H1 (cell line): Measurements from ENCODE around the gene NDUFA3. TPM values are rescaled to one million over a fixed set of nuclear protein-coding genes. Genes with fewer than 3 reads are reported as not detected.

ENCODE experiments used
- CTCF ChIA-PET: fragments of 300-600 bp; sonication (Branson Sonifier 250); formaldehyde crosslinking; loops from one replicate; lab custom pipeline; 2021; ENCODE audit not compliant: partially characterized antibody; lab: Charles Lee
- POLR2A ChIA-PET: fragments of 300-600 bp; sonication (Branson Sonifier 250); formaldehyde crosslinking; loops from one replicate; lab custom pipeline; 2021; ENCODE audit warnings: inconsistent platforms; ENCODE audit not compliant: partially characterized antibody; lab: Charles Lee
- DNase-seq, 2 experiments: peaks; one replicate each; pipeline versions ENCODE4 v3.0.0 to v3.0.0-alpha.2; 2010 to 2022; ENCODE audit warnings: low spot score in 2 of 2, low read depth in 1 of 2, mixed read lengths in 1 of 2
- FAIRE-seq: peaks from 2 replicates; lab custom pipeline; 2011; peaks lifted over from hg19 to GRCh38; lab: Jason Lieb, UNC
- H2AFZ ChIP-seq: 2 replicates; pipeline ENCODE4 v1.8.1; 2012; ENCODE audit warnings: low read length, inconsistent platforms
- H2AK5ac ChIP-seq: 2 replicates; pipeline ENCODE4 v1.6.1; 2013; ENCODE audit warnings: low read depth, low read length
- H2BK120ac ChIP-seq: replicated peaks from 2 replicates; pipeline ENCODE3; 2013; ENCODE audit warnings: low read depth, low read length, inconsistent platforms
- H2BK12ac ChIP-seq: 2 replicates; pipeline ENCODE4 v1.6.1; 2013; ENCODE audit warnings: low read depth, low read length
- H2BK15ac ChIP-seq: 2 replicates; pipeline ENCODE4 v1.6.1; 2013; ENCODE audit warnings: low read length
- H2BK20ac ChIP-seq: 2 replicates; pipeline ENCODE4 v1.6.1; 2013; ENCODE audit warnings: low read length
- H2BK5ac ChIP-seq: 2 replicates; pipeline ENCODE4 v1.6.1; 2013; ENCODE audit warnings: low read depth, low read length
- H3K14ac ChIP-seq: 2 replicates; pipeline ENCODE4 v1.6.1; 2013; ENCODE audit warnings: inconsistent platforms; ENCODE audit not compliant: insufficient read length
- H3K18ac ChIP-seq: 2 replicates; pipeline ENCODE4 v1.6.1; 2013; ENCODE audit warnings: low read length; ENCODE audit errors: extremely low read depth
- H3K23ac ChIP-seq: 2 replicates; pipeline ENCODE4 v1.6.1; 2013; ENCODE audit warnings: inconsistent platforms; ENCODE audit not compliant: insufficient read length
- H3K23me2 ChIP-seq: 2 replicates; pipeline ENCODE4 v1.6.1; 2013; ENCODE audit warnings: low read depth, low read length
- H3K27ac ChIP-seq: 2 replicates; pipeline ENCODE4 v1.6.1; 2011; ENCODE audit warnings: low read depth, low read length, inconsistent platforms
- H3K27me3 ChIP-seq, 4 experiments: replicated peaks in 1 of 4; 1 replicate in 1 of 4; 2 replicates in 3 of 4; pipeline versions ENCODE4 v1.6.1 to v1.8.1; 2011 to 2013; ENCODE audit warnings: low read length in 3 of 4, mild to moderate bottlenecking in 3 of 4, inconsistent platforms in 2 of 4, mixed read lengths in 2 of 4, moderate library complexity in 1 of 4; ENCODE audit not compliant: control insufficient read depth in 3 of 4, insufficient read depth in 3 of 4; ENCODE audit errors: extremely low read depth in 1 of 4
- H3K36me3 ChIP-seq, 4 experiments: 2 replicates each; pipeline versions ENCODE4 v1.6.1 to v1.8.1; 2011 to 2013; ENCODE audit warnings: mild to moderate bottlenecking in 4 of 4, low read length in 3 of 4, moderate library complexity in 2 of 4, control low read depth in 1 of 4, inconsistent platforms in 1 of 4; ENCODE audit not compliant: insufficient read depth in 4 of 4, control insufficient read depth in 2 of 4
- H3K4ac ChIP-seq: replicated peaks from 2 replicates; pipeline ENCODE3; 2013; ENCODE audit warnings: low read length, low read depth, mixed read lengths, inconsistent platforms; ENCODE audit not compliant: insufficient read length
- H3K4me1 ChIP-seq, 4 experiments: replicated peaks in 1 of 4; 1 replicate in 1 of 4; 2 replicates in 3 of 4; pipeline versions ENCODE4 v1.6.1 to v1.8.1; 2011 to 2013; ENCODE audit warnings: low read length in 3 of 4, inconsistent platforms in 2 of 4, mixed read lengths in 1 of 4; ENCODE audit not compliant: insufficient read depth in 4 of 4, control insufficient read depth in 3 of 4
- H3K4me2 ChIP-seq, 2 experiments: 2 replicates each; pipeline versions ENCODE4 v1.6.1 to v1.8.1; 2011 to 2013; ENCODE audit warnings: low read depth in 2 of 2, low read length in 2 of 2, control low read depth in 1 of 2, inconsistent platforms in 1 of 2, mild to moderate bottlenecking in 1 of 2; ENCODE audit not compliant: insufficient read depth in 1 of 2
- H3K4me3 ChIP-seq, 4 experiments: fragments of 200-600, 300-600 bp in 1 of 4; sonication (generic), shearing (Covaris generic), sonication (Bioruptor Twin) in 1 of 4; 2 replicates each; pipeline versions ENCODE4 v1.5.1 to v1.8.1; 2011 to 2016; ENCODE audit warnings: low read length in 4 of 4, low read depth in 3 of 4, control low read depth in 2 of 4, inconsistent platforms in 2 of 4, mild to moderate bottlenecking in 2 of 4, mixed read lengths in 1 of 4, moderate library complexity in 1 of 4; ENCODE audit not compliant: insufficient read depth in 2 of 4; ENCODE audit errors: extremely low read depth in 1 of 4
- H3K56ac ChIP-seq: replicated peaks from 2 replicates; pipeline ENCODE3; 2013; ENCODE audit warnings: low read depth, mild to moderate bottlenecking, mixed read lengths, low read length, inconsistent platforms; ENCODE audit not compliant: insufficient read length
- H3K79me1 ChIP-seq: 2 replicates; pipeline ENCODE4 v1.6.1; 2013; ENCODE audit warnings: low read depth, low read length, control low read depth
- H3K79me2 ChIP-seq, 2 experiments: 2 replicates each; pipeline versions ENCODE4 v1.6.1 to v1.8.1; 2012 to 2013; ENCODE audit warnings: low read length in 2 of 2, mild to moderate bottlenecking in 2 of 2, inconsistent platforms in 1 of 2; ENCODE audit not compliant: insufficient read depth in 2 of 2, control insufficient read depth in 1 of 2
- H3K9ac ChIP-seq, 4 experiments: replicated peaks in 1 of 4; 1 replicate in 1 of 4; 2 replicates in 3 of 4; pipeline versions ENCODE4 v1.6.1 to v1.8.1; 2011 to 2013; ENCODE audit warnings: low read depth in 3 of 4, low read length in 3 of 4, control low read depth in 2 of 4, mild to moderate bottlenecking in 2 of 4, moderate library complexity in 2 of 4, inconsistent platforms in 1 of 4; ENCODE audit errors: extremely low read depth in 1 of 4
- H3K9me3 ChIP-seq, 2 experiments: 2 replicates each; pipeline versions ENCODE4 v1.6.1 to v1.8.1; 2012 to 2013; ENCODE audit warnings: mild to moderate bottlenecking in 2 of 2, moderate library complexity in 2 of 2, control low read depth in 1 of 2, inconsistent platforms in 1 of 2, low read depth in 1 of 2, low read length in 1 of 2, mixed read lengths in 1 of 2; ENCODE audit not compliant: insufficient read depth in 2 of 2
- H4K20me1 ChIP-seq, 2 experiments: replicated peaks in 1 of 2; 2 replicates each; pipeline versions ENCODE3 to v1.8.1; 2011 to 2013; ENCODE audit warnings: inconsistent platforms in 2 of 2, low read length in 2 of 2, mild to moderate bottlenecking in 1 of 2; ENCODE audit not compliant: insufficient read depth in 2 of 2, control insufficient read depth in 1 of 2
- H4K5ac ChIP-seq: 2 replicates; pipeline ENCODE4 v1.6.1; 2013; ENCODE audit warnings: low read length, low read depth, mixed read lengths, inconsistent platforms; ENCODE audit not compliant: insufficient read length
- H4K8ac ChIP-seq: 2 replicates; pipeline ENCODE4 v1.8.0; 2013; ENCODE audit warnings: mild to moderate bottlenecking, moderate library complexity, low read length, inconsistent platforms; ENCODE audit not compliant: insufficient read depth; ENCODE audit errors: extremely low read depth
- H4K91ac ChIP-seq: replicated peaks from 2 replicates; pipeline ENCODE3; 2013; ENCODE audit warnings: low read length, mixed read lengths, inconsistent platforms; ENCODE audit not compliant: insufficient read length
- BACH1 ChIP-seq: IDR thresholded peaks from 2 replicates; pipeline ENCODE4 v1.6.1; 2012; ENCODE audit warnings: low read length, improper control_type of control experiment
- HDAC2 ChIP-seq, 2 experiments: fragments of 300-600 bp in 1 of 2; sonication (generic) in 1 of 2; IDR thresholded peaks; 2 replicates each; pipeline ENCODE4 v1.6.1; 2011 to 2012; ENCODE audit warnings: low read depth in 2 of 2, low read length in 2 of 2, mild to moderate bottlenecking in 2 of 2, moderate library complexity in 2 of 2, borderline replicate concordance in 1 of 2, inconsistent platforms in 1 of 2
- POLR2A ChIP-seq, 2 experiments: IDR thresholded peaks; 1 replicate in 1 of 2; 2 replicates in 1 of 2; pipeline ENCODE4 v1.6.1; 2011; ENCODE audit warnings: low read depth in 2 of 2, low read length in 2 of 2, mild to moderate bottlenecking in 2 of 2; ENCODE audit errors: control extremely low read depth in 1 of 2
- WGBS, 2 experiments: shearing (Covaris generic) in 1 of 2; methylation state at CpG; one replicate each; pipeline versions ENCODE4 v1.1.6 to v1.1.7; 2013 to 2015; ENCODE audit warnings: low lambda C conversion rate in 2 of 2, mixed read lengths in 2 of 2, inconsistent platforms in 1 of 2, low coverage in 1 of 2, missing lambda C conversion rate in 1 of 2; ENCODE audit not compliant: insufficient replicate concordance in 2 of 2, insufficient coverage in 1 of 2, insufficient read length in 1 of 2; ENCODE audit errors: extremely low coverage in 1 of 2, missing lambda C conversion rate in 1 of 2; 5-methylcytosine and 5-hydroxymethylcytosine counted together
- polyA plus RNA-seq, 7 experiments: library from polyadenylated mRNA; depleted of rRNA in 3 of 7; stranded (reverse) in 5 of 7; unstranded in 2 of 7; fragments of >200 nt in 5 of 7; fragments of 200-250 nt in 2 of 7; gene quantifications; 1 replicate in 5 of 7; 2 replicates in 1 of 7; 4 replicates in 1 of 7; pipeline versions ENCODE4 v1.2.1 to v1.2.3, GENCODE V29; 2011 to 2013; ENCODE audit warnings: missing spikeins in 2 of 7, mixed read lengths in 2 of 7
- total RNA-seq: library from RNA; stranded (reverse); fragmentation: NEBNext Ultra II Directional; extraction: Animal tissue kit (Norgen Biotek cat#: 25700); gene quantifications from 2 replicates; pipeline ENCODE4 v1.2.1, GENCODE V29; 2021

NDUFA3 gene
- total and polyA plus RNA-seq, 2 of the 8 experiments (the other 6 are each of a cell fraction or from before 2014, with no cell fraction given): 175 to 208 TPM

DNA sequence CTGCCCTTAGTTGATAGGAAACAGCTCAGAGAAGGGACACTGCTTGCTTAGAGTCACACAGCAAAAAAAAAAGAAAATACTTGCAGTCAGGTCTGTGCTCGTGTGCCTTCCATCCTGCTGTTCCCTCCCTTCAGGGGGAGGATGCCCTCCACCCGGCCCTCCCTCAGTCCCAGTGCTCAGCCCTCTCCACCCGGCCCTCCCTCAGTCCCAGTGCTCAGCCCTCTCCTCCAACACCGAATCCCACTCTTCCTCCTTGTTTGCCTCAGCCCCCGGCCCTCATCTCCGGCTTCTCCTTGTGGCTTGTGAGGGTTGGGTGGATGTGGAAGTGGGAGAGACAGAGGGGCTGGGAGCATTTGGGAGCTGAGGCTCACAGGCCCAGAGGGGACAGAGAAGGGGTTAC lies 7.0 kb downstream of the NDUFA3 start:
- WGBS, 2 experiments: 100% methylated on average over 5 of the region's 6 CpGs; no CpG with 5 or more reads in 1 of the 2 experiments
- no peaks in the 10 kb centered on the region for H3K4me1 ChIP-seq
- no peak for DNase-seq

More for the DNA sequence above, 7.0 kb downstream of the NDUFA3 start:
- Histone ChIP-seq H2BK120ac (no peak overlapping the region), H3K27ac (no peak overlapping the region), H3K18ac (no peak overlapping the region), H4K5ac (no peak overlapping the region), H3K4me2 (no peak overlapping the region), H4K91ac (no peak overlapping the region), H4K8ac (no peak overlapping the region), H3K23ac (no peak overlapping the region), H3K79me2 (no peaks in the 10 kb centered on the region), H3K9me3 (no peaks in the 10 kb centered on the region), H3K4me3 (no peak overlapping the region), H3K36me3 (peaks cover 18 to 51% (median 46%) of the 10 kb centered on the region in 4 experiments), H2BK15ac (no peak overlapping the region), H3K9ac (no peak overlapping the region), H4K20me1 (peaks cover 3 to 16% of the 10 kb centered on the region in 2 experiments), H2AK5ac (no peak overlapping the region), H3K4ac (no peak overlapping the region), H2BK12ac (no peak overlapping the region), H2AFZ (no peak overlapping the region), H2BK20ac (no peak overlapping the region), H3K14ac (no peak overlapping the region), H3K79me1 (no peaks in the 10 kb centered on the region; the same call in 1 of the 2 replicates), H3K27me3 (no peaks in the 10 kb centered on the region), H3K56ac (no peak overlapping the region), H2BK5ac (no peak overlapping the region), H3K23me2 (peaks cover 4% of the 10 kb centered on the region; the same call in 1 of the 2 replicates)
- FAIRE-seq: no peak
- ChIA-PET CTCF (no interaction called here), POLR2A (interaction anchor here (0.7 to 9.2 kb wide), 6 partner anchors 7 to 129 kb away, joined by 3 to 116 read pairs (median 3); partner anchors contain the start of genes LENG1, PRPF31 and TFPT)
- TF ChIP-seq BACH1: no peak
- 0 out of 3 replicates have a peak, but pooled peaks of 1 of the 2 experiments have one; percentile 46 for TF ChIP-seq POLR2A (IDR thresholded peaks at IDR 0.05; ENCODE audit: control extremely low read depth in 1 of 2, low read depth in 2 of 2, low read length in 2 of 2)
- TF ChIP-seq HDAC2 (IDR thresholded peaks at IDR 0.05; ENCODE audit: borderline replicate concordance in 1 of 2, low read depth in 2 of 2, low read length in 2 of 2): no peak
